Gastrocnemius medialis (tissue), 4 donors: ENCODE measurements around the gene C20orf141. TPM values are rescaled to one million over a fixed set of nuclear protein-coding genes. Genes with fewer than 3 reads are reported as not detected.

ENCODE experiments used
- ATAC-seq, 2 donors: fragments of 150-250 bp; one replicate each; pipeline ENCODE4 v1.9.1; 2016
- DNase-seq, 2 donors: peaks; one replicate each; pipeline ENCODE4 v3.0.0-alpha.2; 2019
- H3K27ac ChIP-seq, 4 donors: fragments of 200-600 bp; sonication (generic); 1 replicate in 1 of 4; 2 replicates in 3 of 4; pipeline ENCODE4 v1.5.1; 2016 to 2018; ENCODE audit warnings: mild to moderate bottlenecking in 2 of 4, moderate library complexity in 1 of 4
- H3K27me3 ChIP-seq, 3 donors: fragments of 200-600 bp; sonication (generic) in 2 of 3; 1 replicate in 1 of 3; 2 replicates in 2 of 3; pipeline versions ENCODE4 v1.5.1 to v1.6.0; 2016 to 2019; ENCODE audit warnings: mild to moderate bottlenecking in 1 of 3, moderate library complexity in 1 of 3
- H3K36me3 ChIP-seq, 2 donors: fragments of 200-600 bp; sonication (generic) in 1 of 2; one replicate each; pipeline ENCODE4 v1.5.1; 2017 to 2018
- H3K4me1 ChIP-seq, 2 donors: fragments of 200-600 bp; sonication (generic) in 1 of 2; one replicate each; pipeline ENCODE4 v1.5.1; 2016 to 2017; ENCODE audit warnings: mild to moderate bottlenecking in 2 of 2
- H3K4me3 ChIP-seq, 4 donors: fragments of 200-600 bp; sonication (generic) in 3 of 4; 1 replicate in 1 of 4; 2 replicates in 3 of 4; pipeline ENCODE4 v1.5.1; 2016 to 2019; ENCODE audit warnings: mild to moderate bottlenecking in 2 of 4
- H3K9me3 ChIP-seq, 3 donors: fragments of 200-600 bp; sonication (generic) in 2 of 3; 1 replicate in 1 of 3; 2 replicates in 2 of 3; pipeline ENCODE4 v1.5.1; 2016 to 2019
- POLR2A ChIP-seq, 2 donors: fragments of 450-650 bp; IDR thresholded peaks; one replicate each; pipeline ENCODE4 v1.6.1; 2017; ENCODE audit warnings: antibody characterized with exemption in 2 of 2, mild to moderate bottlenecking in 2 of 2, moderate library complexity in 2 of 2
- in situ Hi-C, 4 donors: fragments of 200-750 bp; cut with MboI; loops; one replicate each; pipeline versions ENCODE4 v1.15.0 to v1.8.0; 2017; ENCODE audit warnings: low sequenced_read_pairs in 4 of 4
- intact Hi-C: fragments of 100-400 bp; cut with DNase I; formaldehyde crosslinking; loops from one replicate; pipeline ENCODE4 v1.15.1; 2023; ENCODE audit warnings: low total_unique reads
- total RNA-seq, 4 donors: library from RNA; depleted of rRNA; stranded (reverse); fragments of >200 nt; gene quantifications; one replicate each; pipeline versions ENCODE4 v1.1.0 to v1.2.3, GENCODE V29; 2016
- TF ChIP-seq, protein P1 (sequence below), 5 experiments: fragments of 450-650 bp in 3 of 5; fragments of 200-600 bp in 2 of 5; sonication (generic) in 2 of 5; IDR thresholded peaks in 4 of 5; conservative IDR thresholded peaks in 1 of 5; 1 replicate in 4 of 5; 2 replicates in 1 of 5; pipeline ENCODE4 v1.5.1; 2016 to 2019; ENCODE audit warnings: antibody characterized with exemption in 5 of 5, mild to moderate bottlenecking in 3 of 5, moderate library complexity in 3 of 5

C20orf141 gene
- total RNA-seq, 4 donors from 2014 or later = not detected

- in situ Hi-C loops = no loop called here
- H3K27me3 ChIP-seq = peaks cover 16 to 34% (median 27%) of the 10 kb centered on the region in 3 donors
- no peak for ATAC-seq
These were observed 2.5 kb downstream of the C20orf141 start for GRCh38 chr20:2817341-2817726.

DNA sequence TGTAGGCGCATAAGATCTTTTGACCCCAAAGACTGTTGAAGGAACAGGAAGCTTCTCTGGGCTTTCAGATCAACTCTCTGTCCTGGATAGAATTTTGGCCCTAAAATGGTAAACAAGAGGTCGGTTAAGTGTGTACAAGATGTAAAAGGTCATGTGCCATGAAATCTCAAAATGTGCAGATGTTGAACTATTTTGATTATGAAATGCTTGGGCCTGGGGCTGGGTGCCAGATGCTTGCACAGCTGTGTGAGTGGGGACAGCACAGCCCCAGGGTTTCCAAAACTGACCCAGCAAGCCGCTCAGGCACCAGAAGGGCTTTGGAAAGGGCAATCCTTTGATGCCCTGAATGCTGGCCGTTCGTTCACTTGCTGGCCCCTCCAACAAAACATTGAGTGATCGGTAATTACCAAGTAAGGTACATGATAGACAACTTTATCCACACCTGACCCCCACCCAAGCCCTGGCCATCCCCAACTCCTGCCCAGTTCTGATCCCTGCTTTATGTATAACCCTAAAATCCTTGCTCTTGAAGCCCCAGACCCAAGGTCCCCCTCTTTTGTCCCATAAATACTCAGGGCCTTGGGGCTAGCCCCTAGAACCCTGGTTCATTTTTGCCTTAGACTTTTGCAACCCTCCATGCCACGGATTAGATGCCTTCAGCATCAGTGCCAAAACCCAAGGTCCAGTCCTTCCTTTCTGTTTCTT, 3.3 kb downstream of the C20orf141 start:
- Histone ChIP-seq H3K9me3 (no peaks in the 10 kb centered on the region), H3K4me1 (no peaks in the 10 kb centered on the region), H3K27ac (no peak overlapping the region), H3K36me3 (no peaks in the 10 kb centered on the region), H3K4me3 (no peak overlapping the region), H3K27me3 (peaks cover 15 to 30% (median 27%) of the 10 kb centered on the region in 3 donors)
- DNase-seq (peak; percentile 29 to 67), ATAC-seq (peak; percentile 65 to 76)
- in situ Hi-C loops = no loop called here
- intact Hi-C loops = no loop called here
- no peak for TF ChIP-seq POLR2A (IDR thresholded peaks at IDR 0.05)
- TF ChIP-seq, protein P1, sequence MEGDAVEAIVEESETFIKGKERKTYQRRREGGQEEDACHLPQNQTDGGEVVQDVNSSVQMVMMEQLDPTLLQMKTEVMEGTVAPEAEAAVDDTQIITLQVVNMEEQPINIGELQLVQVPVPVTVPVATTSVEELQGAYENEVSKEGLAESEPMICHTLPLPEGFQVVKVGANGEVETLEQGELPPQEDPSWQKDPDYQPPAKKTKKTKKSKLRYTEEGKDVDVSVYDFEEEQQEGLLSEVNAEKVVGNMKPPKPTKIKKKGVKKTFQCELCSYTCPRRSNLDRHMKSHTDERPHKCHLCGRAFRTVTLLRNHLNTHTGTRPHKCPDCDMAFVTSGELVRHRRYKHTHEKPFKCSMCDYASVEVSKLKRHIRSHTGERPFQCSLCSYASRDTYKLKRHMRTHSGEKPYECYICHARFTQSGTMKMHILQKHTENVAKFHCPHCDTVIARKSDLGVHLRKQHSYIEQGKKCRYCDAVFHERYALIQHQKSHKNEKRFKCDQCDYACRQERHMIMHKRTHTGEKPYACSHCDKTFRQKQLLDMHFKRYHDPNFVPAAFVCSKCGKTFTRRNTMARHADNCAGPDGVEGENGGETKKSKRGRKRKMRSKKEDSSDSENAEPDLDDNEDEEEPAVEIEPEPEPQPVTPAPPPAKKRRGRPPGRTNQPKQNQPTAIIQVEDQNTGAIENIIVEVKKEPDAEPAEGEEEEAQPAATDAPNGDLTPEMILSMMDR (IDR thresholded peaks at IDR 0.05 in 4 of 5, conservative IDR thresholded peaks at IDR 0.05 in 1 of 5) = no peak

More at GRCh38 chr20:2817341-2817726, 2.5 kb downstream of the C20orf141 start:
- DNase-seq = no peak
- H3K4me1 ChIP-seq = no peaks in the 10 kb centered on the region
- intact Hi-C loops = no loop called here
- H3K36me3 ChIP-seq = no peaks in the 10 kb centered on the region
- no peak overlapping the region for H3K27ac ChIP-seq
- no peak overlapping the region for H3K4me3 ChIP-seq
- TF ChIP-seq, protein P1 (IDR thresholded peaks at IDR 0.05 in 4 of 5, conservative IDR thresholded peaks at IDR 0.05 in 1 of 5) = no peak
- TF ChIP-seq POLR2A (IDR thresholded peaks at IDR 0.05) = no peak
- H3K9me3 ChIP-seq = no peaks in the 10 kb centered on the region

DNA sequence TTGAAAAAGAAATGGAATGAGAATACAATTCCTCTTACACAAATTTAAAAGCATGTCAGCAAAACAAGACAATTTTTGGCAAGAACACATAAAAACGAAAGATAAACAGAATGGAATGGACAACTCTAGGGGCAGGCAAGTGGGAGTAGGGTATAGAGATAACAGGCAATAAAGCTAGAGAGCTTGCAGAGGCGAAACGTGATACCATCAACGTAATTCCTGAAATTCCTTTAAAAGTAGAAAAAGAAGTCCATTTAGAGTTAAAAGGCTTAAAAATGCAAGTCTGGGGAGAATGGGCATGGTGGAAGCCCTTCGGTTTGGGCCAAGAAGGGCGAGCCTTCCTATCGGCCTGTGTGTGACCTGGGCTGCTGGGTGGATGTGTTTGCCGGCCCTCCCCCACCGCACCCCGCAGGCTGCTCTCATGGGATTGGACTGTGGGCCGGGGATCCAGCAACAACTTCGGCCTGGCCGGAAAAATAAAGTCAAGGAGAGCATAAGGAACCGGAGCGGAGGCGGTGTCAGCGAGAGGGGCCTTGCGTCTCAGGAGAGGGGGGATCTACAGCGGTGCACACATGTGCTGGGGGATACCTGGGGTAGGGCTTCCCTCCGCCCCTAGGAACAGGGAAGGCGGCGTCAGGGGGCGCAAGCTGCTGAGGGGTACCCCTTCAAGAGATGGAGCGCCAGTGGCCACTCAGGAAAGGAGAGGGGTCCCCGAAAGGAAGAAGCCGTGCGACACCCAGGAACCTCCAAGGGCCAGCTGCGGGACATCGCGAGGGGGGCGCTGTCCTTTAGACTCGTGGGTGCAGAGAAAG, 5.5 kb downstream of the C20orf141 start:
- no peaks in the 10 kb centered on the region for H3K36me3 ChIP-seq
- no peak for ATAC-seq
- no peak for DNase-seq
- TF ChIP-seq, protein P1 (IDR thresholded peaks at IDR 0.05 in 4 of 5, conservative IDR thresholded peaks at IDR 0.05 in 1 of 5) = no peak
- no peak for TF ChIP-seq POLR2A (IDR thresholded peaks at IDR 0.05)
- H3K27me3 ChIP-seq = peaks cover 15 to 30% (median 27%) of the 10 kb centered on the region in 3 donors
- in situ Hi-C loops = no loop called here
- no peak overlapping the region for H3K27ac ChIP-seq
- no peaks in the 10 kb centered on the region for H3K9me3 ChIP-seq
- intact Hi-C loops = no loop called here
- H3K4me3 ChIP-seq = no peak overlapping the region
- H3K4me1 ChIP-seq = no peaks in the 10 kb centered on the region

DNA sequence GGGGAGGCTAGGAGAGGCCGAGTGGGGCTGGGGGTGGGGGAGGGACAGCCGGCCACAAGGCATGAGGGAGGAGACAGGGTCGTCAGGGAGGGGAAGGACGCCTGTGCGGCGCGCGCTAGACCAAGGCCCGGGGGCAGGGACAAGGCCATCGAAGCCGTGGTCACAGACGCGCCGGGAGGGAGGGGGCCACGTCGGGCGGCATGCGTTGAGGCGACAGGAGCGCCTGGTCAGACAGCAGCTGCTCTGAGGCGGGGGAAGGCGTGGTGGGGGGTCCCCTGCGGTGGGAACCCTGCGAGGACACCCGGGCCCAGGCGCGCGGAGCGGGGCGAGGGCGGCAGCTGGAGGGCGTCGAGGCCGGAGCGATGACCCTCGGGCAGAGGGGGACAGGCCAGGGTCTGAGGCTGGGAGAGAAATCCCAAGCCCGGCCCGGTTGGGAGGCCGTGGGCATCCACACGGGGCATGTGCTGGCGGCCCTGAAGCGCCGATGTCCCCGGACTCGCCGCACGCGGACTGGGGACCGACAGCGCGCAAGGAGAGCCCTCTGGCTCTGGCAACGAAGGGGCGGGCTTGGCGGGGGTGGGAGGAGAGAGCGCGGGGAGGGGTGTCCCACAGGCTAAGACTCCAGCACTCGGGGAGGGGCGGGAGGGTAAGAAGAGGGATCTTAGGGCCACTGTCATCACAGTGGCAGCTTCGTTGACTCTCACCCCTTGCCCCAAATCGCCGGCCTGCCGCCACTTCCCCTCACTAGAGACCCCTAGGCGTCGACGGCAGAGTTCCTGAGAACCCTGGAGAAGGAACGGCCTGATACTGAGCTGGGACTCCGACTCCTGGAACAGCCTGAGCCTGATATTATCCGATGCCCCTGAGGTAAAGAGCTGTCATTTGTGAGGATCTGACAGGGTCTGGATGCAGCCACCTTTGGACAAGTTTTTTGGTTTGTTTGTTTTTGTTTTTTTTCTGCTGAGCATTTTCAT, 6.4 kb downstream of the C20orf141 start:
- Histone ChIP-seq H3K4me1 (no peaks in the 10 kb centered on the region), H3K4me3 (no peak overlapping the region), H3K36me3 (no peaks in the 10 kb centered on the region), H3K9me3 (no peaks in the 10 kb centered on the region), H3K27me3 (peaks cover 16 to 36% (median 29%) of the 10 kb centered on the region in 3 donors), H3K27ac (no peak overlapping the region)
- TF ChIP-seq, protein P1 (IDR thresholded peaks at IDR 0.05 in 4 of 5, conservative IDR thresholded peaks at IDR 0.05 in 1 of 5) = no peak
- no peak for TF ChIP-seq POLR2A (IDR thresholded peaks at IDR 0.05)
- no peak for ATAC-seq
- in situ Hi-C loops (no loop called here), intact Hi-C loops (no loop called here)
- DNase-seq = no peak
